Measurements from ENCODE around the gene RPGRIP1.
"Not testable (repeated sequence)": the region's sequence is repeated elsewhere in the genome, so short reads cannot be mapped to it uniquely, and the experiment has no call there.

The RPGRIP1 gene

DNA sequence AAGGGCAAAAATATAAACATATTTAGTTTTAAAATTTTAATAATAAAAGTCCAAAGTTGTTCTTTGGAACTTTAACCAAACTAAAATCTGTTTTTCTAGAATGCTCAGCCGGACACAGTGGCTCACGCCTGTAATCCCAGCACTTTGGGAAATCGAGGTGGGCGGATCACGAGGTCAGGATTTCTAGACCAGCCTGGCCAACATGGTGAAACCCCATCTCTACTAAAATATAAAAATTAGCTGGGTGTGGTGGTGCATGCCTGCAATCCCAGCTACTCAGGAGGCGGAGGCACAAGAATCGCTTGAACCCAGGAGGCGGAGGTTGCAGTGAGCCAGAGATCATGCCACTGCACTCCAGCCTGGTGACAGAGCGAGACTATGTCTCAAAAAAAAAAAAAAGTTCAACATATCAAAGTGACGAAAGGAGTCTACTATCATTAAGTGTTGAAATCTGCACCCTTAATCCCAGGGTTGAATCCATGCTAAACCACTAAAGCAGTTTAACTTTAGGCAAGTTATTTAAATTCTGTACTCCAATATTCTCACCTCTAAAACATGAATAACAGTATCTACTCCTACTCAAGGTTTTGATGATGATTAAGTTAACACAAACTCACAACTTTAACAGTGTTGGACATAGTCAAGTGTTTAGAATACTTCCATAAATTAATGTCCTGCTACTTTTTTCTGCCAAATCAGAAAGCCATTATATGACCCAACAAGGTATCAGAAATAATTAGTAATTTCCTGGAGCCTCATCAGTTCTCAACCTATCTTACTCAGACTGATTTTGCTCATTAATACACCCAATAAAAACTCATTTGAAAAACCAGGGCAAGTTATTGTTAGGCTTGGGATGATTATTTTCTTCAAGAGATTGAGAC lies 21.6 kb upstream of the RPGRIP1 start:
- DNase-seq (ENCODE audit: low read depth in 3 of 3), result no peak

DNA sequence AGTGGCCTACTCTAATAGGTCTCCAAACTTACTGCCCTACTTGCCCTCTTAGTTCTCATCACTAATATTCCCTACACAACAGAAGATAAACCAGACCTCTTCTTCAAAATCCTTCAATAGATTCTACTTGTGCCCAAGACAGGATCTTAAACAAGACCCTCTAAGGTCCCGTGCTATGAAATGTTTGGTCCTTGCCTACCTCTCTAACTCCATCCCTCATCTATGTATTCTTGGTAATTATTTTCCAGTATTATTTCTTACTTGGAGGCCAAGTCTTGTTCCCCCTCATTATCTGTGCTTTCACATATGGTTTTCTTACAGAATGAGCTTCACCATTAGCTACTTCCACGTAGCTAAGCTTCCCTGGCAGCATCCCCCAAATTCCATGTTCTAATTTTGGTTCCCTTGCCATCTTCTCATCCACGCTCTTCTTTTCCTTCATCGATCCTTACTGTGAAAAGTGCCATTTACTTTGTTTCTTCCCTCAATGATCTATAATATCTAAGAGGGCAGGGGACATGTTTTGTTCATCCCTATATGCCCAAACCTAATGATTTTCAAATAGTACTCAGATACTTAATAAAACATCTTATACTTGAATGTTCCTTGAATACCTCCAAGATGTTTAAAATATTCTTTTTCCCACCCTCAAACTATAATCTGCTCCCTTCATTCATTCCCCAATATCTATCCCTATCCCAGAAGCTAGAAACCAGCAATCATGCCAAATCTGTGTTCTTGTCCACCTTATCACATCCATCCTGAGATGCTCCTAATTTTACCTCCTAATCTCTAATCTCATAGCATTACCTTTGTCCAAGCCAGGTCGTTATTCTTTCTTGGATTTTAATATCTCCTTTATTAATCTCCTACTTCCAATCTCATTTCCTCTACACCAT lies 20.7 kb upstream of the RPGRIP1 start:
- no peak for DNase-seq (ENCODE audit: low read depth in 3 of 3)

DNA sequence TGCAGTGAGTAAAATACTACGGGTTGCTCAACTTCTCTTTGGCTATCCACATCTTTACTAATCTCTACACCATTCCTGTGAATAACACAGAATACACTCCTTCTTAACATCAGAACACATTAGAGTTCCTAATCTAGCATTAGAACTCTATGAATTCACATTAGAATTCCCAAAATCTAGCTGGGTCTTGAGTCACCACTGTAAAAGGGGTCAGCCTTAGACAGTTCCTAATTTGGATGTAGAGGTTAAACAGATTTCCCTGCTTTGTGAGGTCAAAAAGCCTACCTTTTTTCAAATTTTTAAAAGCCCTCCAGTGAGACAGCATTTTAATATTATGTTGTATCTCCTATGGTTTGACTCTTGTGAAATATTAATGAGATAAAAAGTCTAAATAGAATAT lies 18.1 kb upstream of the RPGRIP1 start:
- DNase-seq (ENCODE audit: low read depth in 3 of 3), result no peak

DNA sequence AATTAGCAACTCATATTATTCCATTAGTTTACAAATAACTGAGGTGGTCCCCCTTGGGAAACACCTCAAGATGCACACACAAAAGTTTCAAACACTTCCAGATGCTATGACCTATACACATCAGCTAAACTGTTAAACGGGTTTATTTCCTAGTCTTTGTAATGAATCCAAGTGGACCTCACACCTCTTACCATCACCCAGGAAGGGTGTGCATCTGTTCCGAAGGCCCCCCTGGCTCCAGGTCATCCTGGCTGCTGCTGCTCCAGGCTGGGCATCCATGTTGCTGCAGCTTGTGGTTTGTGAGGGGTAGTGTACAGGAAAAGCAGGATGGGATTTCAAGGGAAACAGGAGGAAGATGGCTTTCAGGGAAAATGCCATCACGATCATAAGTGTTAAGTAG lies 17.5 kb upstream of the RPGRIP1 start:
- no peak for DNase-seq (ENCODE audit: low read depth in 3 of 3)

DNA sequence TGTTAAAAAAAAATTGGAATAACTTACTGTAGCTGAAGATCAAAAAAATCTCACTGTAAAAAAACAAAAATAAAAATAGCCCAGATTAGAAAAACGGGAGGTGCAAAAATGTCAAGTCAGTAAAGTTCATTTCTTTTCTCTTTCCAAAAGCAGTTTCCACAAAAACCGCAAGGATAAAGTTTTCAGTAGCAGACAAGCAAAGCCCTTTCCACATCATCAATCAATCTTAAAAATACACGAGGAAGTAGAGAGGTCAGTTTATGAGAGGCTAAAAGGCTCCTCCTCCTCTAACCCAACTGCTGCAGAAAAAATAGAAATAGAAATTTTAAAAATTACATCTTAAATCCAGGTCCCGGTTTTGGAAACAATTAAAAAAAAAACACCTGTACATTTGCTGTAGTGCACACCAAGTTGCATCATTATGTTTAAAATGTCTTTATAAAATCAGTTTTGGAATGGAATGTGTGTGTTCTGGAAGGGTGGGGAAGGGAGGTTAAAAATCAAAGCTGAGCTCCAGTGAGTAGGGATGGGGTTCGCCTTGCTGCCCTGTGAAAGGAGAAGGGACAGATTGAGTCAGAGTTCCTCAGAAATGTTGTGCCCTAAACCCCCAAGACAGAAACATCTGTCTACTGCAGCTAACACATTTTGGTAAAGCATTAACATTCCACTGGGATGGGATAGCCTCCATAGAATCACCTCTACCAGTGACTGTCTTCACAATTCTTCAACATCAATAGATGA lies 16.4 kb upstream of the RPGRIP1 start:
- no peak for DNase-seq (ENCODE audit: low read depth in 3 of 3)

DNA sequence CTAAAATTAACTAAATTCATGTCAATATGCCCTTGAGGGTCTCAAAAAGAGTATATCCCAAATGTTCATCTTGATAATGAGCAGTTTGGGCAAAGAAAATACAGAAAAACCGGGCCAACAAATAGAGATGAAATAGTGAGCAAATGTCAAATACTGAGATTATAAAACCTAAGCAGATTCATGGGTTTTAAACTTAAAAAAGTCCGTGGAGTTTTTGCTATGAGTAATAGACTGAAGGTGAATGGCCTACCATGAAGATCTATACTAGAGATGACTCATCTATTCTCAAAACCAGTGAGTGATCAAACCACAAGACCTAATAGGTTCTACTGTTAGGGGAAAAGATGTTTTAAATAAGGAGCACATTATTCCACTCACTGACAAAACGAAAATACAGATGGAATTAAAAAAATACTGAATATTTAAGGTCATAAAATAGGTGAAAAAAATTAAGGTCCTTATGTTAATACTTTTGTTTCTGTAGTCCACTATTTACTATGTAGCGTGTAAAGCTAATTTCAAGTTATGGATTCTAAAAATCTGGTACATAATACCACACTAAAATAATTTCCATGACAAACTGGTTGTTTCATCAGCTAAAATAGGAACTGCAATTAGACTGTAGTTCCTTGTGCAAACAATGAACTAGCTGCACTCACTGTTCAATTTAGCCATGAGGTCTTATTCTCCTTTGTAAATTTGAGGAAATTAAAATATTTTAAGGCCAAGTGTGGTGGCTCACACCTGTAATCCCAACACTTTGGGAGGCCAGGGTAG lies 15.7 kb upstream of the RPGRIP1 start:
- no peak for DNase-seq (ENCODE audit: low read depth in 3 of 3)

DNA sequence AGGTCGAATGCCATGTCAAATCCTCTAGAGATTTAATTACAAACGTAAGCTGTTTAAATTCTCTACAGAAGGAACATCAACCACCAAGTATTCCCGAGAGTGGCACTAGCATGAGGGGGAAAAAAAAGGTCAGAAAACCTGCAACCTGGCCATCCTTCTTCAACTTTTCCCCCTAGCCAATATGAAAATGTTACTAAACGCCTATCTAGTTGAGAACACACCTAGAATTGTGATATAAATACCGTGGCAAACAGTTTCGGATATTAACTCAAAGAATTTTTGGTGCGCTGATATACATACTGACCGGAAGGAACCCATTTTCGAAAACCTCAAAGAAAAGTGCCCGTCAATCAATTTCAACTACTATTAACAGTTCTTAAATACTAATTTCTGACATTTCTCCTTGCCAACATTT lies 12.4 kb upstream of the RPGRIP1 start:
- DNase-seq (ENCODE audit: low read depth in 3 of 3), result no peak

DNA sequence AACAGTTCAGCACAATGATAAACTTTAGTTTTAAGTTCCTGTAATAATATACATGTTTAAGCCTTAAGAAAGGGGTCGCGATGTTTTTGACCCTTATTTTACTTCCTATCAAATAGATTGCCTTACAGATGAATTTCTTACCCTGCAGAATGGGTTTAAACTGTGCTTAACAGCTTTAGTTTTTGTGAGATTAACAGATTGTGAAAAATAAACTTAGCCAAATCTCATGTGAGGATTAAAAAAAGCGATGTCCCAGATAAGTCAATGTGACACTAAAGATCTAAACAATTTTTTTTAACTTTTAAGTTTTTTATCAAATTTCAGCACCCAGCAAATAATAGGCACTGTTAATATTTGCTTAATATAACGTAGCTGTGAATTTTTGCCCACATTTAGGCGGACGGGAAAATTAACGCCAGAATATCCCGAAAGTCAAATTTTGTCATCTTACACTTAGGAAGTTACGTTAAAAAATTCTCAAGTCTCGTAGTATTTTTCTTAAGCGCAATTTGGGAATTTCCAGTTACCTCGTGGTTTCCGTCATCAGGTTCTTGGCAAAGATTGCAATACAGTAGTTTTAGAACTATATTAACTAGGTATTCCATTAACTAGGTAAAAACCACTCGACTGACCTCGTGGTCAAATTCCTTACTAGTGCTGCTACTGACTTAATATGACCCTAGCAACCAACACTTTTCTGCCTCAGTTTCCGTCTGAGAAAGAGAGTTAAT lies 11.8 kb upstream of the RPGRIP1 start:
- no peak for DNase-seq (ENCODE audit: low read depth in 3 of 3)

DNA sequence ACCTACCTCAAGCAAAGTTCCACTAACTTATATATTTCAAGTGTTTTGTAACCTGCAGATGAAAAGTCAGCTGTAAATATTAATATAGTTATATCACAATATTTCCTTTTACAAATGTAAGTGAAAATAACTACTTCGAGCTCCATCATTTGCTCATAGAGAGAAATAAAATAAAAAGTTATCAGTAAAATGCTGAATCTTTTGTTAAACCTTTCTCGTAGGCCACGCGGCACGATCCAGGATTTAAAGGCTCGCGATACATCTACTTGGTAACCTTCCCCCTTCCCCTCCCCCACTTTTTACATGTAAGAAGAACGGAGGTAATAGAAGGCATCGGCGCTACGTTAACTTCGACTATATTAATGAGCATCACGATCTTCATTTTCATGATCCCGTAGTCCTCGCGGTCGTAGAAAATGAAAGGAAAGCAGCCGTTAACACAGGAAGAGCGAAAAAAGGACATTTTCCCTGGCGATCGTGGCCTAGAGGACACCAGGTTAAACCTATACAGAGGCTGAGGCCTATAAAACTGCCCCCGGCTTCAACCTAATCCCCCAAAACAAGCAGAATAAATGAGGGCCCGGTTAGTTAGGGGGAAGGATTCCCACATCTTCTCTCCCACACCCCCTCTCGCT lies 11.1 kb upstream of the RPGRIP1 start:
- no peak for DNase-seq (ENCODE audit: low read depth in 3 of 3)

DNA sequence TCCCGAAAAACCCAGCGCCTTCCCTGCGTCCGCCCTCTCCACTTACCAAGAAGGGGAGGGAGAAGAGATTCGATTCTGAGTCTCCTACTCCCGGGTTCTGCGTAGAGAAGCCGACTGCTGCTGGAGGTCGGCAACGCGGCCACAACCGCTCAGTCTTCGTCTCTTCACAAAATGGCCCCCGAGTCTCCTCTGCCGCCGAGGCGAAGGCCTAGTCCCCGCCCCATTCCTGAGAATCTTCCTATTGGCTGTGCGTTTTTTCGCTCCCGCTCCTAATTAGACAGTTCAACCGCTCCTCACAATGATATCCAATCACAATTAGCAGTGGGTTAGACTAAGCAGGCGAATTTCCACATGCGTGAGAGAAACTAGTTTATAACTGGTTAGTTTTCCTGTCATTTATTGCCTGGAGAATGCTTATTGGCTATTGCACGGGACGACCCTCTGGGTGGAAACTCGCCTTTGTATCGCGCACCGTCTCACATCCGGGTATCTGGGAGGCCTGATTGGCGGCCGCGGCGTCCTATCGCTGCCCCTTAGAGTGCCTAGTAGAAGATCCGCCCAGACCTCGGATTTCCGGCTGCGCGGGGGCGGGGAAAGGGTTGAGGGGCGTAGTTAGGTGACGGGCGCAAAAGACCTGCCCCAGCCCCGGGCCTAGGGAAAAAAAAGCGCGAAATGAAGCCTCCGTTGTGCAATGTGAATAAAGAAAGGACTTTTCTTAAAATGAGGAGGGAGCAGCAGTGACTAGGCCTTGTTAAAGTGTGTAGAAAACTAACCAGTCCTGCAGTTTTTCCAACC lies 10.4 kb upstream of the RPGRIP1 start, which contains the start of gene HNRNPC:
Gene HNRNPC (minus strand): TSS at position 191 of the 795 bp plus-strand sequence. CDS start 35,249 bp downstream, outside the sequence.
- peak; percentile 100 for DNase-seq (ENCODE audit: low read depth in 3 of 3)

DNA sequence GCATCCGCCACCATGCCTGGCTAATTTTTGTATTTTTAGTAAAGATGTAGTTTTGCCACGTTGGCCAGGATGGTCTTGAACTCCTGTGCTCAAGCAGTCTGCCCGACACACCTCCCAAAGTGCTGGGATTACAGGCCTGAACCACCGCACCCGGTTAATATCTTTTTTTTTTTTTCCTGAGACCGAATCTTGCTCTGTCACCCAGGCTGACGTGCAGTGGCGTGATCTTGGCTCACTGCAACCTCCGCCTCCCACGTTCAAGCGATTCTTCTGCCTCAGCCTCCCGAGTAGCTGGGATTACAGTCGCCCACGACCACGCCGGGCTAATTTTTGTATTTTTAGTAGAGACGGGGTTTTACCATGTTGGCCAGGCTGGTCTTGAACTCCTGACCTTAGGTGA lies 7.2 kb upstream of the RPGRIP1 start:
- DNase-seq (ENCODE audit: low read depth in 3 of 3), result not testable (repeated sequence)

DNA sequence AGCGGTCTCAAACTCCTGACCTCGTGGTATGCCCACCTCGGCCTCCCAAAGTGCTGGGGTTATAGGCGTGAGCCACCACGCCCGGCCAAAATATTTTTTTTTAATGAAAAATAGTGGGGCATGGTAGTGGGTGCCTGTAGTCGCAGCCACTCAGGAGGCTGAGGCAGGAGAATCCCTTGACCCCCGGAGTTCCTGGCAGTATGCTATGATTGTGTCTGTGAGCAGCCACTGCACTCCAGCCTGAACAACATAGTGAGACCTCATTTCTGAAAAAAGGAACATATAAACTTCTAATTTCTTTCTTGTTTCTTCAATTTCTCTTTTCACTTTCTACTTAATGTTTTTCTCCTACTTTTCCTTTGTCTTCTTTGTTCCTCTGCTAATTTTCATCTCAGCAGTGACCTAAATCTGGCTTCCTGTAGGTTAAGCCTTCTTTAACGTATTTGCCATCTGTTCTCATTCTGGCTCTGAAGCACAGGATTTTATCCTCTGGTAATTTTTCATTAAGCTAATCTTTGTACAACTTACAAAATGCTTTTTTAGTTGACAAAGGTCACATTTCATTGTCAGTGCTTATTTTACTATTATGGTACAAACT lies 4.5 kb upstream of the RPGRIP1 start:
- DNase-seq (ENCODE audit: low read depth in 3 of 3), result no peak

DNA sequence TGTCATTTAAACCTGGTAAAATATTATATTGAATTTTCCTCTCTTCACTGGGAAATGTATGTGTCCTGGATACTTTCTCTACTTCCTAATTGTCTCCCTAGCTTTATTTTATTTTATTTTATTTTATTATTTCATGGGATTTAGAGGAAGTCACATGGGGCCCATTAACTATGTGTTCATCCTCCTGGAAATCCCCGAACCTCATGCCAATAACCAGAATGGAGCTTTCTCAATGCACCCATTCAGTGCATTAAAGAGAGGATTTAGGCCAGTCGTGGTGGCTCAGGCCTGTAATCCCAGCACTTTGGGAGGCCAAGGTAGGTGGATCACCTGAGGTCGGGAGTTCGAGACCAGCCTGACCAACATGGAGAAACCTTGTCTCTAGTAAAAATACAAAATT lies 1.3 kb upstream of the RPGRIP1 start:
- DNase-seq (ENCODE audit: low read depth in 3 of 3), result no peak

DNA sequence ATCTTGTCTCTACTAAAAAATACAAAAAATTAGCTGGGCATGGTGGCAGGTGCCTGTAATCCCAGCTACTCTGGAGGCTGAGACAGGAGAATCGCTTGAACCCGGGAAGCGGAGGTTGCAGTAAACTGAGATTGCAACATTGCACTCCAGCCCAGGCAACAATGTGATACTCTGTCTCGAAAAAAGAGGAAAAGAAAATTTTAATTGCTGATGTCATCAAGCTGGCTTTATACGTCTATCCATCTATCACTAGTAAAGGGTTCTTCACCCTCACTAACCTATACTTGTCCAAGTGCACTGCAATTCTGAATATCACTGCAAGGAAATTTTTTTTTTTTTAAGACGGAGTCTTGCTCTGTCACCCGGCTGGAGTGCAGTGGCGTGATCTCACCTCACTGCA lies 2.0 kb downstream of the RPGRIP1 start:
- DNase-seq (ENCODE audit: low read depth in 3 of 3), result not testable (repeated sequence)

DNA sequence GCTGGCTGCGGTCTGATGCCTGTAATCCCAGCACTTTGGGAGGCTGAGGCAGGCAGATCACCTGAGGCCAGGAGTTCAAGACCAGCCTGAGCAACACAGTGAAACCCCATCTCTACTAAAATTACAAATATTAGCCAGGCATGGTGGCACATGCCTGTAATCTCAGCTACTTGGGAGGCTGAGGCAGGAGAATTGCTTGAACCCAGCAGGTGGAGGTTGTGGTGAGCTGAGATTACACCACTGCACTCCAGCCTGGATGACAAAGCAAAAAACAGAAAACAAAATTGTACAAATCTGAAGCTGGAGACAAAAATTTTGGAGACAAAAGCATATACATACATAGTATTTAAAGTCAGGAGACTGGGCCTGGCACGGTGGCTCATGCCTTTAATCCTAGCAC lies 6.6 kb downstream of the RPGRIP1 start:
- not testable (repeated sequence) for DNase-seq (ENCODE audit: low read depth in 3 of 3)

DNA sequence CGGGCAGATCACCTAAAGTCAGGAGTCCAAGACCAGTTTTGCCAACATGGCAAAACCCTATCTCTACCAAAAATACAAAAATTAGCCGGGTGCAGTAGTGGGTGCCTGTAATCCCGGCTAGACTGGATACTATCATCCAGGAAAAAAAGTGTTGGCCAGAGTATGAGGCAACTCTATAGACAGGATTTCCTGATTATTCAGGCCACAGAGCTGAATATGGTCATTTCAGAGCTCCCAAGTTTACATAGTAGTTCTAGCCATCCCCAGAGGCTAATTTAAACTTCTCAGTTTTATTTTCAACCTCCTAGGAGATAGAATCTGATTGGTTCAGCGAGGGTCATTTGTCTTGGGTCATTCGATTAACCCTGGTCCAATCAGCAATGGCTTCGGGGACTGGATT lies 7.3 kb downstream of the RPGRIP1 start:
- no peak for DNase-seq (ENCODE audit: low read depth in 3 of 3)

DNA sequence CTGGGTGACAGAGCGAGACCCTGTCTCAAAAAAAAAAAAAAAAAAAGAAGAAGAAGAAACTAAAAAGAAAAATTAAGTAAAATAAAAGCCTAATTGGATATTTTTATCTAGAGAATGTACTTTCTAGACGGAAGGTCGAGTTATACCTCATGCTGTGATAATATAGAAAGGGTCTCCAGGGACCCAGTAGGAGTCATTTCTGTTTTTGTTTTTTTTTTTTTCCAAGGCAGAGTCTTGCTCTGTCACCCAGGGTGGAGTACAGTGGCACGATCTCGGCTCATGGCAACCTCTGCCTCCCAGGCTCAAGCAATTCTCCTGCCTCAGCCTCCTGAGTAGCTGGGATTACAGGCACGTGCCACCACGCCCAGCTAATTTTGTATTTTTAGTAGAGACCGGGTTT lies 14.1 kb downstream of the RPGRIP1 start:
- DNase-seq (ENCODE audit: low read depth in 3 of 3), result not testable (repeated sequence)

DNA sequence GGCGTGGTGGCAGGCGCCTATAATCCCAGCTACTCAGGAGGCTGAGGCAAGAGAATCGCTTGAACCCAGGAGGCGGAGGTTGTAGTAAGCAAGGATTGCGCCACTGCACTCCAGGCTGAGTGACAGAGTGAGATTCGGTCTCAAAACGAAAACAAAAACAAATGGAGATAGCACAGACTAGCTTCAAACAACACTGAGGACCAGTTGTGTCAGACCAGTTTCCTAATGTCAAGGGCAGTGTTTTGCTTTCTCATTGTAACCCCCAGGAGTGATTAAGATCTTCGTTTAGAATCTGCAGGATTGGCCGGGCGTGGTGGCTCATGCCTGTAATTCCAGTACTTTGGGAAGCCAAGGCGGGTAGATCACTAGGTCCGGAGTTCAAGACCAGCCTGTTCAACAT lies 18.5 kb downstream of the RPGRIP1 start:
- DNase-seq (ENCODE audit: low read depth in 3 of 3), result no peak
